HEK293 (cell line): Measurements from ENCODE around the gene STK35.

Source experiments
- CTCF ChIA-PET: fragments of 350-600 bp; formaldehyde crosslinking; extraction: SDS; loops from one replicate; lab custom pipeline; 2021; ENCODE audit warnings: antibody characterized with exemption; lab: Yijun Ruan, JAX
- POLR2A ChIA-PET: fragments of 300-600 bp; formaldehyde crosslinking; extraction: SDS; loops from one replicate; lab custom pipeline; 2020; ENCODE audit warnings: antibody characterized with exemption, inconsistent platforms; lab: Yijun Ruan, JAX
- H3K27ac ChIP-seq: fragments of 200-500 bp; sonication (Bioruptor generic); 2 replicates; pipeline ENCODE4 v1.5.1; 2014; ENCODE audit warnings: low read depth, low read length, control low read depth, inconsistent platforms; ENCODE audit errors: extremely low read depth
- H3K36me3 ChIP-seq, 2 experiments: fragments of 200-500 bp in 1 of 2; sonication (Bioruptor generic) in 1 of 2; 1 replicate in 1 of 2; 2 replicates in 1 of 2; pipeline ENCODE4 v1.5.1; 2014 to 2017; ENCODE audit warnings: inconsistent platforms in 2 of 2, low read length in 2 of 2; ENCODE audit not compliant: control insufficient read depth in 2 of 2, insufficient read depth in 1 of 2
- H3K4me1 ChIP-seq: fragments of 200-500 bp; sonication (Bioruptor generic); 2 replicates; pipeline ENCODE4 v1.5.1; 2014; ENCODE audit warnings: mild to moderate bottlenecking, low read length, inconsistent platforms; ENCODE audit not compliant: control insufficient read depth, insufficient read depth
- H3K4me3 ChIP-seq: 2 replicates; pipeline ENCODE4 v1.5.1; 2011; ENCODE audit warnings: low read depth, mild to moderate bottlenecking, control low read depth, low read length, moderate library complexity
- H3K9me3 ChIP-seq: fragments of 200-500 bp; sonication (Bioruptor generic); 2 replicates; pipeline ENCODE4 v1.5.1; 2014; ENCODE audit warnings: low read depth, low read length, inconsistent platforms; ENCODE audit not compliant: control insufficient read depth, insufficient read depth
- HOXA7 ChIP-seq: sonication (generic); formaldehyde crosslinking; IDR thresholded peaks from 2 replicates; pipeline ENCODE4 v1.8.1; 2022; ENCODE audit warnings: missing genetic modification reagents, borderline replicate concordance
- PRDM10 ChIP-seq: fragments of 450-650 bp; formaldehyde crosslinking; IDR thresholded peaks from 2 replicates; pipeline ENCODE4 v1.5.1; 2016; ENCODE audit warnings: missing biosample characterization, missing genetic modification characterization
- PRDM6 ChIP-seq: fragments of 450-650 bp; formaldehyde crosslinking; IDR thresholded peaks from 2 replicates; pipeline ENCODE4 v1.5.1; 2017; ENCODE audit warnings: missing biosample characterization, missing genetic modification characterization
- SCRT1 ChIP-seq: fragments of 450-650 bp; formaldehyde crosslinking; IDR thresholded peaks from 2 replicates; pipeline ENCODE4 v1.5.1; 2016; ENCODE audit warnings: missing biosample characterization, missing genetic modification characterization, borderline replicate concordance
- SCRT2 ChIP-seq: fragments of 450-650 bp; formaldehyde crosslinking; IDR thresholded peaks from 2 replicates; pipeline ENCODE4 v1.5.1; 2016; ENCODE audit warnings: missing biosample characterization, missing genetic modification characterization
- SP7 ChIP-seq: fragments of 450-650 bp; formaldehyde crosslinking; IDR thresholded peaks from 2 replicates; pipeline ENCODE4 v1.5.1; 2016; ENCODE audit warnings: missing biosample characterization, missing genetic modification characterization
- YY1 ChIP-seq: fragments of 450-650 bp; formaldehyde crosslinking; IDR thresholded peaks from 2 replicates; pipeline ENCODE4 v1.5.1; 2018; ENCODE audit warnings: missing biosample characterization, missing genetic modification characterization
- ZFHX2 ChIP-seq: fragments of 450-650 bp; formaldehyde crosslinking; conservative IDR thresholded peaks from 2 replicates; pipeline ENCODE4 v1.5.1; 2016; ENCODE audit warnings: missing biosample characterization, missing genetic modification characterization
- ZNF202 ChIP-seq: fragments of 450-650 bp; formaldehyde crosslinking; IDR thresholded peaks from 2 replicates; pipeline ENCODE4 v1.5.1; 2016; ENCODE audit warnings: missing biosample characterization, missing genetic modification characterization, borderline replicate concordance
- ZNF211 ChIP-seq: fragments of 450-650 bp; formaldehyde crosslinking; IDR thresholded peaks from 2 replicates; pipeline ENCODE4 v1.5.1; 2016; ENCODE audit warnings: low read depth, missing biosample characterization, missing genetic modification characterization
- ZNF221 ChIP-seq: fragments of 450-650 bp; formaldehyde crosslinking; IDR thresholded peaks from 2 replicates; pipeline ENCODE4 v1.5.1; 2017; ENCODE audit warnings: missing biosample characterization, missing genetic modification characterization, borderline replicate concordance
- ZNF23 ChIP-seq: fragments of 450-650 bp; formaldehyde crosslinking; IDR thresholded peaks from 2 replicates; pipeline ENCODE4 v1.5.1; 2016; ENCODE audit warnings: missing biosample characterization, missing genetic modification characterization, borderline replicate concordance
- ZNF48 ChIP-seq: fragments of 450-650 bp; formaldehyde crosslinking; IDR thresholded peaks from 2 replicates; pipeline ENCODE4 v1.5.1; 2016; ENCODE audit warnings: missing biosample characterization, missing genetic modification characterization
- ZNF521 ChIP-seq: fragments of 450-650 bp; formaldehyde crosslinking; IDR thresholded peaks from 2 replicates; pipeline ENCODE4 v1.5.1; 2017; ENCODE audit warnings: missing biosample characterization, mild to moderate bottlenecking, missing genetic modification characterization
- ZNF529 ChIP-seq: fragments of 450-650 bp; formaldehyde crosslinking; IDR thresholded peaks from 2 replicates; pipeline ENCODE4 v1.5.1; 2017; ENCODE audit warnings: missing genetic modification characterization, missing biosample characterization; ENCODE audit not compliant: insufficient replicate concordance
- ZNF548 ChIP-seq: fragments of 450-650 bp; formaldehyde crosslinking; IDR thresholded peaks from 2 replicates; pipeline ENCODE4 v1.5.1; 2016; ENCODE audit warnings: missing biosample characterization, missing genetic modification characterization
- ZNF558 ChIP-seq: fragments of 450-650 bp; formaldehyde crosslinking; IDR thresholded peaks from 2 replicates; pipeline ENCODE4 v1.5.1; 2016; ENCODE audit warnings: missing biosample characterization, missing genetic modification characterization
- ZNF677 ChIP-seq: fragments of 450-650 bp; IDR thresholded peaks from 2 replicates; pipeline ENCODE4 v1.5.0; 2018; ENCODE audit warnings: missing biosample characterization, mild to moderate bottlenecking, missing genetic modification characterization, moderate library complexity
- ZNF747 ChIP-seq: fragments of 450-650 bp; formaldehyde crosslinking; IDR thresholded peaks from 2 replicates; pipeline ENCODE4 v1.5.1; 2016; ENCODE audit warnings: missing biosample characterization, missing genetic modification characterization
- ZNF768 ChIP-seq: fragments of 450-650 bp; formaldehyde crosslinking; IDR thresholded peaks from 2 replicates; pipeline ENCODE4 v1.5.1; 2018; ENCODE audit warnings: missing biosample characterization, mild to moderate bottlenecking, missing genetic modification characterization
- ZNF776 ChIP-seq: fragments of 450-650 bp; formaldehyde crosslinking; IDR thresholded peaks from 2 replicates; pipeline ENCODE4 v1.5.0; 2017; ENCODE audit warnings: missing biosample characterization, missing genetic modification characterization, borderline replicate concordance
- ZNF777 ChIP-seq: fragments of 450-650 bp; formaldehyde crosslinking; IDR thresholded peaks from 2 replicates; pipeline ENCODE4 v1.5.1; 2017; ENCODE audit warnings: missing biosample characterization, missing genetic modification characterization, borderline replicate concordance
- TF ChIP-seq, protein P1 (sequence below): fragments of 450-650 bp; formaldehyde crosslinking; IDR thresholded peaks from 2 replicates; pipeline ENCODE4 v1.5.1; 2016; ENCODE audit warnings: missing biosample characterization, missing genetic modification characterization

The STK35 gene

DNA sequence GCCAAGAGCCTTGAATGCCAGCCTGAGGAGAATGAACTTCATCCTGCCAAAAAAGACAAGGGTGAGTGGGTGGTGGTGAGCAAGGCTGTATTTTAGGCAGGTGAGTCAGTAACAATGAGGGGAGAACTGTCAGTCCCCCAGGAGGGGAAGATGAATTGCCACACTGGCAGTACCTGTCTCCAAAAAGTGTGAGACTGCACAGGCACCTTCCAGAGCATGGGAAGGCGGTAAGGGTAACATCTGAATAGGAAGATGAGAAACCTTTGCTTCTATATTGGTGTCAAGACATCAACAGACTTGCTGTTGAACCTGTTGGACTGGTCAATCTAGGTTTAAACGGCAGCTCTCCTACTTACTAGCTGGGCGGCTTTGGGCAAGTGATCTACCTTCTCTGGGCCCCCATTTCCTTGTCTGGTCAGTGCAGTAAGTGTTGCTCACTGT, 30.9 kb downstream of the STK35 start:
- Histone ChIP-seq H3K27ac (no peak overlapping the region), H3K4me1 (no peaks in the 10 kb centered on the region), H3K4me3 (no peak overlapping the region), H3K9me3 (no peaks in the 10 kb centered on the region), H3K36me3 (peaks cover 0 to 16% of the 10 kb centered on the region in 2 experiments; a peak in 1 of 3 replicates)
- POLR2A ChIA-PET: interaction anchor here (1.3 kb wide), 1 partner anchor 29 kb away, joined by 5 read pairs; no protein-coding TSS in a partner anchor
- no peak for TF ChIP-seq ZNF677 (tag by site-specific recombination)
- TF ChIP-seq ZNF23 (tag by site-specific recombination): no peak
- no peak for TF ChIP-seq ZNF221 (tag by site-specific recombination)
- TF ChIP-seq ZFHX2: peak; percentile 26; the same call in 1 of the 2 replicates
- TF ChIP-seq SCRT2 (tag by site-specific recombination): 0 out of 2 replicates have a peak, but pooled peaks have one; percentile 17
- CTCF ChIA-PET: interaction anchor here (0.7 kb wide), 1 partner anchor 31 kb away, joined by 3 read pairs; the partner anchor contains the start of gene STK35

- ChIA-PET POLR2A (no interaction called here), CTCF (interaction anchor here (0.7 to 1.1 kb wide), 3 partner anchors 18 to 330 kb away, joined by 3 to 4 read pairs (median 4); partner anchors contain the start of gene STK35)
- Histone ChIP-seq H3K4me3 (no peak overlapping the region), H3K4me1 (no peaks in the 10 kb centered on the region), H3K27ac (no peak overlapping the region), H3K9me3 (no peaks in the 10 kb centered on the region), H3K36me3 (peaks cover 0 to 14% of the 10 kb centered on the region in 2 experiments; a peak in 1 of 3 replicates)
- TF ChIP-seq PRDM10 (tag by site-specific recombination): no peak
- TF ChIP-seq, protein P1, sequence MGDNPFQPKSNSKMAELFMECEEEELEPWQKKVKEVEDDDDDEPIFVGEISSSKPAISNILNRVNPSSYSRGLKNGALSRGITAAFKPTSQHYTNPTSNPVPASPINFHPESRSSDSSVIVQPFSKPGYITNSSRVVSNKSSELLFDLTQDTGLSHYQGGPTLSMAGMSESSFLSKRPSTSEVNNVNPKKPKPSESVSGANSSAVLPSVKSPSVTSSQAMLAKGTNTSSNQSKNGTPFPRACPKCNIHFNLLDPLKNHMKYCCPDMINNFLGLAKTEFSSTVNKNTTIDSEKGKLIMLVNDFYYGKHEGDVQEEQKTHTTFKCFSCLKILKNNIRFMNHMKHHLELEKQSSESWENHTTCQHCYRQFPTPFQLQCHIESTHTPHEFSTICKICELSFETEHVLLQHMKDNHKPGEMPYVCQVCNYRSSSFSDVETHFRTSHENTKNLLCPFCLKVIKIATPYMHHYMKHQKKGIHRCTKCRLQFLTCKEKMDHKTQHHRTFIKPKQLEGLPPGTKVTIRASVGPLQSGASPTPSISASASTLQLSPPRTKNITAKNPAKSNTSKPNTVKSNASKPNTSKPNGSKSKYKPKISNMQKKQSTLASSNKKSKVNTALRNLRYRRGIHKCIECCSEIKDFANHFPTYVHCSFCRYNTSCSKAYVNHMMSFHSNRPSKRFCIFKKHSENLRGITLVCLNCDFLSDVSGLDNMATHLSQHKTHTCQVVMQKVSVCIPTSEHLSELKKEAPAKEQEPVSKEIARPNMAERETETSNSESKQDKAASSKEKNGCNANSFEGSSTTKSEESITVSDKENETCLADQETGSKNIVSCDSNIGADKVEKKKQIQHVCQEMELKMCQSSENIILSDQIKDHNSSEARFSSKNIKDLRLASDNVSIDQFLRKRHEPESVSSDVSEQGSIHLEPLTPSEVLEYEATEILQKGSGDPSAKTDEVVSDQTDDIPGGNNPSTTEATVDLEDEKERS (tag by site-specific recombination): no peak
- TF ChIP-seq ZNF768 (tag by site-specific recombination): no peak
- peak; percentile 60; the same call in 1 of the 2 replicates for TF ChIP-seq SCRT1
- no peak for TF ChIP-seq ZNF548 (tag by site-specific recombination)
- no peak for TF ChIP-seq HOXA7 (CRISPR knock-in tag)
- TF ChIP-seq ZNF521: no peak
- no peak for TF ChIP-seq ZNF776 (tag by site-specific recombination)
- peak; percentile 91 for TF ChIP-seq SP7 (tag by site-specific recombination)
- TF ChIP-seq ZNF529 (tag by site-specific recombination): no peak
- TF ChIP-seq ZNF777 (tag by site-specific recombination): no peak
- TF ChIP-seq ZNF211 (tag by site-specific recombination): no peak
- TF ChIP-seq YY1: no peak
- TF ChIP-seq ZNF558 (tag by site-specific recombination): no peak
- no peak for TF ChIP-seq ZNF48 (tag by site-specific recombination)
- no peak for TF ChIP-seq ZNF747
- TF ChIP-seq SCRT2 (tag by site-specific recombination): peak; percentile 91
- TF ChIP-seq PRDM6: no peak
- no peak for TF ChIP-seq ZNF202 (tag by site-specific recombination)
Observed at GRCh38 chr20:2133318-2134183, 31.9 kb downstream of the STK35 start.
